ENCODE measurements around the gene TADA2A. TPM values are rescaled to one million over a fixed set of nuclear protein-coding genes. Genes with fewer than 3 reads are reported as not detected.

Gene TADA2A
- total RNA-seq, 4 donors from 2014 or later = 10.5 to 39.3 (median 16.1) TPM

GRCh38 chr17:37488607-37489196 is 82.0 kb downstream of the TADA2A start:
- WGBS = 1% methylated on average over 25 of the region's 25 CpGs
- Histone ChIP-seq H3K36me3 (no peaks in the 10 kb centered on the region), H3K4me1 (peaks cover 63% of the 10 kb centered on the region), H3K27ac (peak overlapping the region; percentile 99), H3K4me3 (peak overlapping the region; percentile 93), H3K27me3 (no peaks in the 10 kb centered on the region), H3K9me3 (no peaks in the 10 kb centered on the region)
- peak in 1 of 3 donors; percentile 46 for TF ChIP-seq POLR2AphosphoS5 (IDR thresholded peaks at IDR 0.05)
- no peak for TF ChIP-seq CTCF (IDR thresholded peaks at IDR 0.05)
- DNase-seq (ENCODE audit: low spot score in 2 of 2) = peak; percentile 90

DNA sequence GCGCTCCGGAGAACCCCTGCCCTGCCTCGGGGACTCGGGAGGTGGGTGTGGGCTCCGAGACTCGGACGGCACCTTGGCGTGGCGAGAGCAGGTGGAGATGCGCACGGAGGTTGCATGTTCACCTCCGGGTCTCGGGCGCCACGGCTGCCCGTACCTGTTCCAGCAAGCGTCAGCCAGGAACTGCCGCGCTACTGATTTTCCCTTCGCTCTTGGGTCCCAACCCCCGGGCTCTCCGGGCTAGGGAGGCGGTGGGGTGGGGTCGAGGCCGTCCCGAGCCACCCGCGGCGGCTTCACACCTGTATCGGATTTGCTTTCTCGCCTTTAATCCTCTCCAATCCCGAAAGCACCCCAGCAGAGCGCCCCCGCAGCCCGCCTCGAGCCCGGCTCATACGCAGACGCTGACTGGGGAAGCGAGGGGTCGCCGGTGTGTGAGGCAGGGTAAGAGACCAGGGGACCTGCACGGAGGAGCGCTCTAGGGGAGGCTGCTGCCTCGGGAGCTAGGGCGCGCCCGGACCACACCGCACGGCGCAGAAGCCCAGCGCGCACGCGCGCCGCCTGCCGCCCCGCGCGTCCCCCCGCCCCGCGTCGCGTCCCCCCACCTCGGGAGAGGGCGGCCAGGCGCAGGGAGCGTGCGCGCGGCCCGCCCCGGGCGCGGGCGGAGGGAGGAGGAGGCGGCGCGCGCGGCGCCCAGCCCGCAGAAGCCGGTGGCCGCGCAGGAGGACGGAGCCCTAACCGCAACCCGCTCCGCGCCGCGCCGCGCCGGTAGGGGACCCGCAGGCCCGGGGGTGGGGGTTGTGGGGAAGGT is 82.7 kb downstream of the TADA2A start, which contains the start of gene DUSP14:
Gene DUSP14, plus strand, starts transcription at position 695 of the 805 bp plus-strand sequence. CDS start 22,382 bp downstream, outside the sequence.
- Histone ChIP-seq H3K4me3 (peak within 1 kb of the TSS; percentile 93), H3K36me3 (no peaks in the 10 kb centered on the region), H3K27me3 (no peaks in the 10 kb centered on the region), H3K9me3 (no peaks in the 10 kb centered on the region), H3K27ac (peak within 1 kb of the TSS; percentile 99), H3K4me1 (peaks cover 68% of the 10 kb centered on the region)
- TF ChIP-seq POLR2A (IDR thresholded peaks at IDR 0.05) = peak in 1 of 2 donors; percentile 79
- TF ChIP-seq POLR2AphosphoS5 (IDR thresholded peaks at IDR 0.05) = peak in 1 of 3 donors; percentile 26
- no peak for TF ChIP-seq EP300 (IDR thresholded peaks at IDR 0.05)
- DNase-seq (ENCODE audit: low spot score in 2 of 2) = peak; percentile 84 to 86
- whole genome bisulfite sequencing = 3% methylated on average over 24 of the region's 100 CpGs

DNA sequence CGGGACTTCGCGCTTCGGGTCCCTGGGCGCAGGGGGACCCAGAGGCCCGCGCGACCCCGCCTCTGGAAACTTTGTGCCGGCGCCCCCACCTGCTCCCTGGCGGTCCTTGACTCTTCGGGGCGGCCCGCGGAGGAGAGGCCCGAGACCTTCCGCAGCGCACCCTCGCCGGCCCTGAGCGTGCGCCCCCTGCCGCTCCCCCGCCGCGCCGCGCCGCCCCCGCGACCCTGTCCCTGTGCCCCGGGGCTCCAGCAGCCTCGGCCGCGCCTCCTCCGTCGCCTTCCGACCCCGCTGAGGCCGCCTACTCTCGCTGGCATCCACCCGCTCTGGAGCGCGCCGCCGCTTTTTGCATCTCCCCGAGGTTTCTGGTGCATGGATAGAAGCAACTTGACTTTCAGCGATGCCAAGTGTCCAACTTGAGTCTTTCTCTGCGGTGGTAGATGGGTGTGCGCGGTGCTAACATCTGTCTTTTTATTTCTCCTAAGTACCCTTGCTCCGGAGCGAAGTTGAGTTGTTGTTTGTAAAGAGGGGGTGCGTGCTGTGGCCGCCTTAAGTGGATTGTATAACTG is 83.4 kb downstream of the TADA2A start:
- H3K4me3 ChIP-seq = peak overlapping the region; percentile 93
- TF ChIP-seq CTCF (IDR thresholded peaks at IDR 0.05) (peak in 1 of 2 donors; percentile 50), POLR2AphosphoS5 (IDR thresholded peaks at IDR 0.05) (no peak), POLR2A (IDR thresholded peaks at IDR 0.05) (no peak)
- no peaks in the 10 kb centered on the region for H3K9me3 ChIP-seq
- WGBS = 2% methylated on average over 11 of the region's 56 CpGs
- H3K27me3 ChIP-seq = no peaks in the 10 kb centered on the region
- DNase-seq (ENCODE audit: low spot score in 2 of 2) = peak; percentile 87 to 88
- no peaks in the 10 kb centered on the region for H3K36me3 ChIP-seq
- H3K4me1 ChIP-seq = peaks cover 73% of the 10 kb centered on the region
- H3K27ac ChIP-seq = peak overlapping the region; percentile 99

- H3K36me3 ChIP-seq = no peaks in the 10 kb centered on the region
- peak in 1 of 2 donors; percentile 74 for DNase-seq (ENCODE audit: low spot score in 2 of 2)
- no peaks in the 10 kb centered on the region for H3K27me3 ChIP-seq
- peak overlapping the region; percentile 93 for H3K4me3 ChIP-seq
- H3K4me1 ChIP-seq = peaks cover 70% of the 10 kb centered on the region
- 18% methylated on average over 24 of the region's 24 CpGs for WGBS
- TF ChIP-seq CTCF (IDR thresholded peaks at IDR 0.05) (no peak), POLR2AphosphoS5 (IDR thresholded peaks at IDR 0.05) (peak in 1 of 3 donors; percentile 6)
- H3K9me3 ChIP-seq = no peaks in the 10 kb centered on the region
- H3K27ac ChIP-seq = peak overlapping the region; percentile 99
Measured at GRCh38 chr17:37490638-37491614, 84.2 kb downstream of the TADA2A start.

DNA sequence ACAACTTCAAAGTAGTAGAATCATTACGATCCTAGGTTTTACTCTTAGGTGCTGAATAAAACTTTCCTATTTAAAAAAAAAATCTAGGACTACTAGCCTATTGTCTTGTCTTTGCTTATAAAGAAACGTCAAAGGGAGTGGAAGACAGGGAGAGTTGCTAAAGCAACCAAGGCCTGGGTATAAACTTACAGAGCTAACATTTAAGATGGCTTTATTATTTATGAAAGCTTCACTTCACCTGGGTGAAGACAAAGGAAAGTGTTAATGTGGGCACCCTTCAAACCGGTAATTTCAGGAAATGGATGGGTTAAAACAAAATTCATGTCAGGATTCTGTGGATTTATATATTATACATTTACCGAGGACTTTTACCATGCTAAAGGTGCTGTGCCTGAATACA is 85.5 kb downstream of the TADA2A start:
- WGBS = 38% methylated on average over 4 of the region's 4 CpGs
- DNase-seq (ENCODE audit: low spot score in 2 of 2) = no peak
- H3K4me1 ChIP-seq = peaks cover 60% of the 10 kb centered on the region
- H3K9me3 ChIP-seq = no peaks in the 10 kb centered on the region
- no peaks in the 10 kb centered on the region for H3K36me3 ChIP-seq
- no peaks in the 10 kb centered on the region for H3K27me3 ChIP-seq
- H3K4me3 ChIP-seq = peak overlapping the region; percentile 93
- peak overlapping the region; percentile 99 for H3K27ac ChIP-seq
- TF ChIP-seq EP300 (IDR thresholded peaks at IDR 0.05) (no peak), CTCF (IDR thresholded peaks at IDR 0.05) (no peak), POLR2A (IDR thresholded peaks at IDR 0.05) (no peak), POLR2AphosphoS5 (IDR thresholded peaks at IDR 0.05) (no peak)

Data from suprapubic skin (tissue), 4 donors.